Measurements from ENCODE around the gene MCOLN1.

The MCOLN1 gene

DNA sequence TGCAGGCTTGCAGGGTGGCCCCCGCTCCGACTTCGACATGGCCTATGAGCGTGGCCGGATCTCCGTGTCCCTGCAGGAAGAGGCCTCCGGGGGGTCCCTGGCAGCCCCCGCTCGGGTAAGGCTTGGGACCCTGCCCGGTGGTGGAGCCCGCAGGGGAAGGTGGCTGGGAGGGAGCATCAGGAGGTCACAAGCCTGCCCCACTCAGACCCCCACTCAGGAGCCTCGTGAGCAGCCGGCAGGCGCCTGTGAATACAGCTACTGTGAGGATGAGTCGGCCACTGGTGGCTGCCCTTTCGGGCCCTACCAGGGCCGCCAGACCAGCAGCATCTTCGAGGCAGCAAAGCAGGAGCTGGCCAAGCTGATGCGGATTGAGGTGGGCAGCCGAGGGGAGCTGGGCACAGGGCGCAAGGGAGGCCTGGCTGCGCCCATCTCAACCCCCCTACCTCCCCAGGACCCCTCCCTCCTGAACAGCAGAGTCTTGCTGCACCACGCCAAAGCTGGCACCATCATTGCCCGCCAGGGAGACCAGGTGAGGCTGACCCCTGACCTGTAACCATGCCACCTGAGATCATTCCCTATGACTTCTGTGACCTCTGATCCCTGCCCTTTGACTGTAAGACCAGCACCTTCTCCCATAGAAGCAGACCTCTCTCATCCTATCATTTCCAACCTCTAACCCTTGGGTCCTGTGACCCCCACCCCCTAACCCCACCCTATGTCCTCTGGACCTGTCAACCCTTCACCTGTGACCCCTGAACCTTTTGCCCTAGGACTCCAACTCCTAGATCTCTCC lies 20.3 kb downstream of the MCOLN1 start:
- no peak for DNase-seq (ENCODE audit: low spot score)

DNA sequence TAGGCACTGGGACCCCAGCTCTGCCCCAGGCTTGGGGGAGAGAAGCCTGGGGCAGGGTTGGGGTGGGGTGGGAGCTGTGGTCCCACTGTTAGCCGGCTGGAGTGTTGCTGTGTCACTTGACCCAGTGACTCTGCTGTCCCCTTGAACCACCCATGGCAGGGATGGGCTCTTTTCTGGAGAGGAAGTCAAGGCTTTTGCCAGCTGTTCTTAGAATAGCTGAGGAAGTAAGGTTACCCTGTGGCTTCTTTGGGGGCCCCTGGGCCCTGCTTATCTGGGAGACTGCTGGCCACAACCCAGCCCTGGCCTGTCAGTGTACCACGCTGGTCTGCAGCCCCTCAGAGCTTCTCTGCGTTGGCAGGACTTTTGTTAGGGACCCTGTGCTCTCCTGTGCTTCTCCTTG lies 22.2 kb downstream of the MCOLN1 start:
- DNase-seq (ENCODE audit: low spot score), result no peak

DNA sequence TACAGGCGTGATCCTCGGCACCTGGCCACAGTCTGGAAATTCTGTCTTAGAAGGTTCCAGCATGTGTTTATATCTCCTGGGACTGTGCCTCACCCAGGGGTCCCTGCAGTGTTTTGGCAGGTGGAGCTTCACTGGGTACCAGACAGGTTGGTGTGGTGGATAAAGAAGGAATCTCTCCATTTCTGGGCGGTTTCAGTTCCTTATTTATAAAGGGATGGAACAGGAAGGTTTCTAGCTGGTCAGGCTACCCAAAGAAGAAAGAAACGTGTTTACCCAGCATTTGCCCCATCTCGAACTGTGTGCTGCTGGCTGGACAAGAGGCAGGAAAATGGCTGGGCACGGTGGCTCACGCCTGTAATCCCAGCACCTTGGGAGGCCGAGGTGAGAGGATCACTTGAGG lies 22.9 kb downstream of the MCOLN1 start:
- DNase-seq (ENCODE audit: low spot score), result no peak

DNA sequence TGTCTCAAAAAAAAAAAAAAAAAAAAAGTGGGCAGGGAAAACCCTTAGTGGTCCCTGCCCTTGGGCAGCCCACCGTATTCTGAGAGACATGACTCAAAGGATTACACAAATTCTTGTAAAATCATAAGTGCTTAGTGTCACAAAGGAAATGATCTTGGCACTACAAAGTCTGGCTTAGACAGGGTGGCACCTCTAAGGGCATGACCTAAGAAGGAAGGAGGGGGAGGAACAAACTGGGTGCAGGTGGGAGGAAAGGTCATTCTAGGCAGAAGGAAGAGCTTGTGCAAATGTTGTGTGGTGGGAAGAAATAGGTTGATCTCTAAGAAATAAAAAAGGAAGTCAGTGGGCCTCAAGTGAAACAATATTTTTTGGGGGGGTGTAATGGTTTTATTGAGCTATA lies 23.5 kb downstream of the MCOLN1 start:
- no peak for DNase-seq (ENCODE audit: low spot score)

DNA sequence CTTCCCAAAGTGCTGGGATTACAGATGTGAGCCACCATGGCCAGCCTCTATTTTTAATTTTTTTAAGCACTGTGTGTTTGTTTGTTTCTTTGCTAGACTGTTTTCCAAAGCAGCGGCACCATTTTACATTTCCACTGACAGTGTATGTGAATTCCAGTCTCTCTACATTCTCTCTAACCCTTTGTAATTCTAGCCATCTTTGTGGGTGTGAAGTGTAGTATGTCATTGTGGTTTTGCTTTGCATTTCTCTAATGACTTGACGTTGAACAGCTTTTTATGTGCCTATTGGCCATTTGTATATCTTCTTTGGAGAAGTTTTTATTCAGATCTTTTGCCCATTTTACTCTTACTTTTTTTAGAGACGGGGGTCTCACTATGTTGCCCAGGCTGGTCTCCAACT lies 24.7 kb downstream of the MCOLN1 start:
- DNase-seq (ENCODE audit: low spot score), result no peak

DNA sequence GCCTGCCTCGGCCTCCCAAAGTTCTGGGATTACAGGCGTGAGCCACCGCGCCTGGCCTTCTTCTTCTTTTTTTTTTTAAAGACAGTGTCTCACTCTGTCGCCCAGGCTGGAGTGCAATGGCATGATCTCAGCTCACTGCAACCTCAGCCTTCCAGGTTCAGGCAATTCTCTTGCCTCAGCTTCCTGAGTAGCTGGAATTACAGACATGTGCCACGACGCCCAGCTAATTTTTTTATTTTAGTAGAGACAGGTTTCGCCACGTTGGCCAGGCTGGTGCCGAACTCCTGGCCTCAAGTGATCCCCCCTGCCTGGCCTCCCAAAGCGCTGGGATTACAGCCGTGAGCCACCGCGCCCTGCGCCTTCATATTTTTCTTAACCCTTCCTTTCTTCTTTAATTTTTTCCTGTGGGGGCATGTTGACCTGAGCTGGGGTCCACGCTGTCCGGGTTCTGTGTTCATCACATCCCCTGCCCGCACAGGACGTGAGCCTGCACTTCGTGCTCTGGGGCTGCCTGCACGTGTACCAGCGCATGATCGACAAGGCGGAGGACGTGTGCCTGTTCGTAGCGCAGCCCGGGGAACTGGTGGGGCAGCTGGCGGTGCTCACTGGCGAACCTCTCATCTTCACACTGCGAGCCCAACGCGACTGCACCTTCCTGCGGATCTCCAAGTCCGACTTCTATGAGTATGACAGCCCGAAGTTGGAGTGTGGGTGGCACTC lies 27.2 kb downstream of the MCOLN1 start:
- no peak for DNase-seq (ENCODE audit: low spot score)

DNA sequence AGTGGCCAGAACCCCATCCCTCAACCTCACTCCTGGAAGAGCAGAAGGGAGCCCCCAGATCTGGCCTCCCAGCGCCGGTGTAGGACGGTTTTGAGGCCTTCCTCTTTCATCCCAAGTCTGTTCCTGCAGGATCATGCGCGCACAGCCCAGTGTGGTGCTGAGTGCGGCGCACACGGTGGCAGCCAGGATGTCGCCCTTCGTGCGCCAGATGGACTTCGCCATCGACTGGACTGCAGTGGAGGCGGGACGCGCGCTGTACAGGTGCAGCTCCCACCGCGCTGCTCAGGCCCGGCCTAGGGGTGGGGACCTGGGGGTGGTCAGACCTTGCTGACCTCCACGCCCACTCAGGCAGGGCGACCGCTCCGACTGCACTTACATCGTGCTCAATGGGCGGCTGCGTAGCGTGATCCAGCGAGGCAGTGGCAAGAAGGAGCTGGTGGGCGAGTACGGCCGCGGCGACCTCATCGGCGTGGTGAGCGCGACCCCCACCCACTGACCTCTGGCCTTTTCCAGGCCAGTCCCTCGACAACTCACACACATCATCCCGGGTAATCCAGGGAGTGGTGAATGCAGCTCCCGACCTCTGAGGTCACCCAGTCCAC lies 27.8 kb downstream of the MCOLN1 start:
- no peak for DNase-seq (ENCODE audit: low spot score)

DNA sequence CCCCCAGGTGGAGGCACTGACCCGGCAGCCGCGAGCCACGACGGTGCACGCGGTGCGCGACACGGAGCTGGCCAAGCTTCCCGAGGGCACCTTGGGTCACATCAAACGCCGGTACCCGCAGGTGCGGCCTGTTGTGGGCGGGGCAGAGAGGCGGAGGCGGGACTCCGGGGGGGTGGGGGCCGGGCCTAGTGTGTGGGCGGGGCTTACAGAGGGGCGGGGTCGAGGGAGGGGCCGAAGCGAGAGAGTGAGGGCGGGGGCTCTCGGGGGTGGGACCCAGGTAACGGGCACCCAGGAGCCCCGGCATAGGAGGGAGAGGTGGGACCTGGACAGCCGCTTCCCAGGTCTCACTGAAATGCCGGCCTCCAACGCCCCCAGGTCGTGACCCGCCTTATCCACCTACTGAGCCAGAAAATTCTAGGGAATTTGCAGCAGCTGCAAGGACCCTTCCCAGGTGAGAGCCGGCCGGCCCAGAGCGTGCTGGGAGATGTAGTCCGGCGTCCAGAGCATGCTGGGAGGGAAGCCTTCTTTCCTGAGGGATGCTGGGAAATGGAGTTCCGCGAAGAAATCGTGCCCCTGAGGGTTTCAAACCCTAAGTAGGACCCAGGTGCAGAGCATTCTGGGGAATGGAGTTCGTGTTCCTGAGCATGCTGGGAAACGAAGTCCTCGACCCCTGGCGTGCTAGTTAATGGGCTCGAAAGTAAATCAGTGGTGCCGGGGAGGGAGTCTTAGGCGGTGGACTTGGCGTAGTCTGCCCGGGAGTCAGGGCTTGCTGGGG lies 28.8 kb downstream of the MCOLN1 start:
- DNase-seq (ENCODE audit: low spot score), result peak; percentile 97

DNA sequence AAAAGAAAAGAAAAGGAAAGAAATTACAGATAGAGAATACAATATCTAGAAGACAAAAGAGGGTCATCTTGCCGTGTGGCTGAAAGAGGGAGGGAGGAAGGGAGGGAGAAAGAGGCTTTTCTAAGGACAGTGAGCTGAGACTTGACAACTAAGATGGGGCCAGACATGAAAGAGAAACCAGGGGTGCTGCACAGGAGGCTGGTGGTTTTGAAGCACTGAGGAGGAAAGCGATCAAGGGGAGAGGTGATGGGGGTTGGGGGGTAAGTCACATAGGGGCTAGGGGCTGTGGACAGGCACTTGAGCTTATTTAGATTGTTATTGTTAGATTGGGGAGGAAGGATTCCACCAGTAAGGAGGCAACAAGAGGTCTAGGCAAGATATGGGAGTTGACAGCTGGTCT lies 30.4 kb downstream of the MCOLN1 start:
- no peak for DNase-seq (ENCODE audit: low spot score)

DNA sequence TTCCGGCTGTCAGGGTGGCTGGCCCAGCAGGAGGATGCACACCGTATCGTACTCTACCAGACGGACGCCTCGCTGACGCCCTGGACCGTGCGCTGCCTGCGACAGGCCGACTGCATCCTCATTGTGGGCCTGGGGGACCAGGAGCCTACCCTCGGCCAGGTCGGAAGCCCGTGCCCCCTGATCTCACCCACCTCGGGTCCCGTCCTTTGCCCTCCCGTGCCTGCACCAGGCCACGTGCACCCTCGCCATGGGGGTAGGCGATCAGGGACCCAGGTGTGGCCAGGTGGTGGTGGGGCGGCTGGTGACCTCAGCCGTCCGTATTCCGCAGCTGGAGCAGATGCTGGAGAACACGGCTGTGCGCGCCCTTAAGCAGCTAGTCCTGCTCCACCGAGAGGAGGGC lies 32.1 kb downstream of the MCOLN1 start:
- DNase-seq (ENCODE audit: low spot score), result no peak

DNA sequence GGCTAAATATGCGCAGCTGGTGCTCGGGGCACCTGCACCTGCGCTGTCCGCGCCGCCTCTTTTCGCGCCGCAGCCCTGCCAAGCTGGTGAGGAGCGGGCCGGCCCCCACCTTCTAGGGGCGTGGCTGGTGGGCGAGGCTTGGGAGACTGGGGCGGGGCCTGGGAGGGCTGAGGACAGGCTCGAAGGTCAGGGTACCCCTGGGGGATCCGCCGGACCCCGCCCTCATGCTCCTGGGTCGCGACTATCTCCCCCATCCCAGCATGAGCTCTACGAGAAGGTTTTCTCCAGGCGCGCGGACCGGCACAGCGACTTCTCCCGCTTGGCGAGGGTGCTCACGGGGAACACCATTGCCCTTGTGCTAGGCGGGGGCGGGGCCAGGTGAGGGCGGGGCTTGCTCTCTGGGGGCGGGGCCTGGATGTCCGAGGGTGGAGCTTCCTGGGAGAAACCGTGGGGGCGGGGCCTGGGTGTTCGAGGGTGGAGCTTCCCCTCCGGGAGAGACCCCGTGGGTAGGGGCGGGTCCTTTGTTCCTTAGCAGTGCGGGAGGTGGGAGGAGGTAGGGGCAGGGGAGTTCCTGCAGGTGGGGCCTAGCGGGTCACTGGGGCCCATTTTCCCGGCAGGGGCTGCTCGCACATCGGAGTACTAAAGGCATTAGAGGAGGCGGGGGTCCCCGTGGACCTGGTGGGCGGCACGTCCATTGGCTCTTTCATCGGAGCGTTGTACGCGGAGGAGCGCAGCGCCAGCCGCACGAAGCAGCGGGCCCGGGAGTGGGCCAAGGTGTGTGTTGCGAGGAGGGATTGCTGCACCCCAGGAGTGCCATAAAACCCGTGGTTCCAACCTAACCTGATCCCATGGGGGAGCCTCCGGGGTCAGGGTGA lies 32.8 kb downstream of the MCOLN1 start:
- DNase-seq (ENCODE audit: low spot score), result no peak

DNA sequence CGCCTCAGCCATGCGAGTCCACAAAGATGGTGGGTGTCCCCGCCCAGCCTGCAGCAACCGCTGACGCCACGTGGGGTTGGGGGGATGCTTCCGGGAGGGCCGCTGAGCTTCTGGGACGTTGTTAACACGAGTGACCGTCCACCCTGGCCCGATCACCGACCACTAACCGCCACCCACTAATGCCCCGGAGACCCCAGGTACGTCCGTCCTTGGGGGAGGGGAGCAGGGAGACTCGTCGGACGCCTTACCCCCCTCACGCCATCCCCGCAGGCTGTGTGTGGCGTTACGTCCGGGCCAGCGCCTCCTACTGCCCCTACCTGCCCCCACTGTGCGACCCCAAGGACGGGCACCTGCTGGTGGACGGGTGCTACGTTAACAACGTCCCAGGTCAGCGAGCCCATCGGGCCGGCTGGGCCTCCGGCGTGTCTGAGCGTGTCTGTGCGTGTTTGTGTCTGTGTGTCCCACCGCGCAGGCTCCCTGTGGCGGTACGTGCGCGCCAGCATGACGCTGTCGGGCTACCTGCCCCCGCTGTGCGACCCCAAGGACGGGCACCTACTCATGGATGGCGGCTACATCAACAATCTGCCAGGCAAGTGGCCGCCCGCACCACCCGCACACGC lies 34.4 kb downstream of the MCOLN1 start:
- no peak for DNase-seq (ENCODE audit: low spot score)

DNA sequence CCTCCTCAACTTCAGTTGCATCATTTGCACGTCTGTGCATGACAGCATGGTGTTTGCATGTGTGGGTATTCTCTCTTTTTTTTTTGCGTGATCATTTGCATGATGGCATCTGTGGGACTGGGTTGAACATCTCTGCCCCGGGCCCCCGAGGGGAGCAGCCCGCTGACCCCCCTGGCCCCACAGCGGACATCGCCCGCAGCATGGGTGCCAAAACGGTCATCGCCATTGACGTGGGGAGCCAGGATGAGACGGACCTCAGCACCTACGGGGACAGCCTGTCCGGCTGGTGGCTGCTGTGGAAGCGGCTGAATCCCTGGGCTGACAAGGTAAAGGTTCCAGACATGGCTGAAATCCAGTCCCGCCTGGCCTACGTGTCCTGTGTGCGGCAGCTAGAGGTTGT lies 36.2 kb downstream of the MCOLN1 start:
- no peak for DNase-seq (ENCODE audit: low spot score)

DNA sequence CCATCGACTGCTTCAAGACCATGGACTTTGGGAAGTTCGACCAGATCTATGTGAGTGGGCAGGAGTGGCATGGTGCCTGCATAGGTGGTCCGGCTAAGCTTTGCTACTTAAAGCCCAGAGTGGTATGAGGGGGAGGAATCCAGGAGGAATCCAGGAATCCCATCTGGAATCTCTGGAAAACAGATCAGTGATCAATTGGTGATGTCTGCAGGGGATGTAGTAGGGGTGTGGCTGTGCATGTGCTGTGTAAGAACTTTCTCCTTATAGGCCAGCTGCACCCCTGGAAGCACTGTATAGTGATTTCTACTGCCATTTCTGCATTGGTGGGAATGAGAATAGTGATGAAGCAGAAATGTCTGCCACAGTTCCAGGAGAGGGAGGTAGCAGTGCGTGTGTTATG lies 36.7 kb downstream of the MCOLN1 start:
- no peak for DNase-seq (ENCODE audit: low spot score)

DNA sequence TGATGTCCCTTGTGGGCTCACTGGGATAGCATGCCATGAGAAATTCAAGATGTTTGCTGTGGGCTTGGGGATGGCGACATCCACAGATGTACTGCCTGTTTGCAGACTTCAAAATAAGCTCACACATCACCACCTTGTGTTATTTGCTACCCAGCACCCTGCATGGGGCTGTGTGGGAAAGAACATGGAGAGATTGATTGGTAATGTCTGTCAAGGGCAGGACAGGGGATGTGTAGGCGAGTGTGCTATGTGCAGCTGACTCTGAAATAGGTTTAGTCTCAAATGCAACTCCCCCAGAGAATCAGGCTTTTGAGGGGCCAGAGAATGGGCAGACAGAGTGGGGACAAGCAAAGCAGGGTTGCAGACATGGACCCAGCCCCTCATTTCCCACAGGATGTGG lies 37.8 kb downstream of the MCOLN1 start:
- DNase-seq (ENCODE audit: low spot score), result no peak

DNA sequence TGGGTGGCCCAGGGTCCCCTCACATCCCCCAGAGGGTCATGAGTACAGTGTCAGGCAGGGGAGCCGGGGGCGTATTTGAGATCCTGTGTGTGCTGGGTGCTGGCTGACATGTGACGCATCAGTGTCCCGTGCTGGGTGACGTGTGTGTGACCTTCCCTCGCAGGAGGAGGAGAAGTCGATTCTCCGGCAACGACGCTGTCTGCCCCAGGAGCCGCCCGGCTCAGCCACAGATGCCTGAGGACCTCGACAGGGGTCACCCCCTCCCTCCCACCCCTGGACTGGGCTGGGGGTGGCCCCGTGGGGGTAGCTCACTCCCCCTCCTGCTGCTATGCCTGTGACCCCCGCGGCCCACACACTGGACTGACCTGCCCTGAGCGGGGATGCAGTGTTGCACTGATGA lies 38.9 kb downstream of the MCOLN1 start:
- DNase-seq (ENCODE audit: low spot score), result no peak

DNA sequence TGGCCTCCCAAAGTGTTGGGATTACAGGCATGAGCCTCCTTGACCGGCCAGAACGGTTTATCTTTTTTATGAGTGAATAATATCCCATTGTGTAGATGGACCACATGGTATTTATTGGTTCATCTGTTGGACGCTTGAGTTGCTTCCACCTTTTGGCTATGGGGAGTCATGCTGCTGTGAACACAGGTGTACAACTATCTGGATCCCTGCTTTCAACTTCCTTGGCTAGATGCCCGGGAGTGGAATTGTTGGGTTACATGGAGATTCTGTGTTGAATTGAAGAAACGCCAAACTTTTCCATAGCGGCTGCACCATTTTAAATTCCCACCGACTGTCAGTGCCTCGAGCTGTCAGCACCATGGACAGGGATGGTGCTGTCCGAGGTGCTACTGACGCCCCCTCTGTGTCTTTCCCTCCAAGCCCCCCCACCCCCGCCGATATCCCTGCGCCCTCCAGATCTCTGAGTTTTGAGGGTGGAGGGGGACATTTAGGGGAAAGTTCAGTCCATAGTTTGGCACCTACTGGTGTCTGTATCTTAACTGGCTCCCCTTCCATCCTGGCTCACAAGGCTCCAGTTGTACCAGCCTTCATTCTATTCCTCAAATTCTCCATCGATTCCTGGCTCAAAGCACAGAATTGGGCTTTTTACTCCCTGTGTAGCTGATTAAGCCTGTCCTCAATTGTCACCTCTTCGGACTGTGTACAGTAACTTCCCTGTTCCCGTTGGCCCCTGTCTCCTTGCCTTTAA lies 40.4 kb downstream of the MCOLN1 start:
- DNase-seq (ENCODE audit: low spot score), result no peak

DNA sequence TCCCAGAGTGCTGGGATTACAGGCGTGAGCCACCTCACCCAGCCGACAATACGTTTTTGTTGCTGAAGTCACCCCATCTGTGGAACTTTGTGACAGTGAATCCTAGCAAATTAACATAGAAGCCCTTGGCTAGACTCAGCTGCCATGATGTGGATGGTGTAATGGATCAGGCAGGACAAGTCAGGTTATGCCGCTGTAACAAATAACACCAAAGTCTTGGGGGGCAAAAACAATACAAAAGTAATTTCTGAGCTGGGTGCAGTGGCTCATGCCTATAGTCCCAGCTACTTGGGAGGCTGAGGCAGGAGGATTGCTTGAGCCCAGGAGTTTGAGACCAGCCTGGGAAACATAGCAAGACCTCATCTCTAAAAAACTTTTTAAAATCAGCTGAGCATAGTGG lies 42.4 kb downstream of the MCOLN1 start:
- DNase-seq (ENCODE audit: low spot score), result no peak

DNA sequence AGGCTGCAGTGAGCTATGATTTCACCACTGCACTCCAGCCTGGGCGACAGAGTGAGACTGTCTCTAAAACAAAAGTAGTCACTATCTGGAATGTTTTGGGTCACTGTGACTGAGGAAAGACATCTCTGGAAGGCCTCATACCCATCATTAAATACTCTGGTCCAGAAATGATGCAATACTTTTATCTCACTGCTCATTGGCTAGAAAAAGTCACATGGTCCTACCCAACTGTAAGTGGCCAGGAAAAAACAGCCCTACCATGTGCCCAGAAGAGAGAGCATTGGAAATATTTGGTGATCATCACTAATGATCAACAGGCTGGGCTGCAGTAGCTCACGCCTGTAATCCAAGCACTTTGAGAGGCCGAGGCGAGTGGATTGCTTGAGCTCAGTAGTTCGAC lies 42.9 kb downstream of the MCOLN1 start:
- DNase-seq (ENCODE audit: low spot score), result no peak

DNA sequence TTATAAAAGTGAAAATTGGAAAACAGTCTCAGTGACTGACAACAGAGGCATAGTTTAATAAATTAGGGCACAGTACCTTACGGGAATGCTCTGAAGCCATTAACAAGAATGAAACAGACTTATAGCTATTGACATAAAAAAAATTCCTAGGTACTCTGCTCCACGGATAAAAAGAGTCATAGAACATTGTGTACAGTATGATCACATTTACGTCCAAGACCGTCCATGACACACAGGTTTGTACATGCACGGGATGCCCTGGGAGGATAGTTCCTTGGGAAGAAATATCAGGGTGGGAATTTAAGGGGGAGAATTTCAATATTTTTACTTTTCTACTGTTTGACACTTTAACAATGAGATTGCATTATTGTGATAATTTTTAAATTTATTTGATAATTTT lies 48.3 kb downstream of the MCOLN1 start:
- no peak for DNase-seq (ENCODE audit: low spot score)
